ENCODE measurements around the gene PABPN1L.
"Not testable (repeated sequence)": the region's sequence is repeated elsewhere in the genome, so short reads cannot be mapped to it uniquely, and the experiment has no call there.

Gene PABPN1L

GRCh38 chr16:88825146-88825545, 41.3 kb downstream of the PABPN1L start:
- no peak for DNase-seq

GRCh38 chr16:88824256-88825077, 42.0 kb downstream of the PABPN1L start:
- no peak for DNase-seq

DNA sequence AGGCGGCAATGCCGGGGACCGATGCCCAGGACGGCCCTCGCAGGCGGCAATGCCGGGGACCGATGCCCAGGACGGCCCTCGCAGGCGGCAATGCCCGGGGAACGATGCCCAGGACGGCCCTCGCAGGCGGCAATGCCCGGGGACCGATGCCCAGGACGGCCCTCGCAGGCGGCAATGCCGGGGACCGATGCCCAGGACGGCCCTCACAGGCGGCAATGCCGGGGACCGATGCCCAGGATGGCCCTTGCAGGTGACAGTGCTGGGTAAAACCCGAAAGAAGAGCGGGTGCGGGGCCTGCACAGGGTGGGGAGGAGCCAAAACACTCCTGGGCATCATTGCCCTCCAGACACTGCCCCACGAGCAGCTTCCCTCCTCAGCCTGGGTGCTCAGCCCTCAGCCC, 42.8 kb downstream of the PABPN1L start:
- not testable (repeated sequence) for DNase-seq

- no peak for DNase-seq
Observed at GRCh38 chr16:88822281-88823040, 44.0 kb downstream of the PABPN1L start.

GRCh38 chr16:88821168-88821850, 45.2 kb downstream of the PABPN1L start:
- DNase-seq, result no peak

DNA sequence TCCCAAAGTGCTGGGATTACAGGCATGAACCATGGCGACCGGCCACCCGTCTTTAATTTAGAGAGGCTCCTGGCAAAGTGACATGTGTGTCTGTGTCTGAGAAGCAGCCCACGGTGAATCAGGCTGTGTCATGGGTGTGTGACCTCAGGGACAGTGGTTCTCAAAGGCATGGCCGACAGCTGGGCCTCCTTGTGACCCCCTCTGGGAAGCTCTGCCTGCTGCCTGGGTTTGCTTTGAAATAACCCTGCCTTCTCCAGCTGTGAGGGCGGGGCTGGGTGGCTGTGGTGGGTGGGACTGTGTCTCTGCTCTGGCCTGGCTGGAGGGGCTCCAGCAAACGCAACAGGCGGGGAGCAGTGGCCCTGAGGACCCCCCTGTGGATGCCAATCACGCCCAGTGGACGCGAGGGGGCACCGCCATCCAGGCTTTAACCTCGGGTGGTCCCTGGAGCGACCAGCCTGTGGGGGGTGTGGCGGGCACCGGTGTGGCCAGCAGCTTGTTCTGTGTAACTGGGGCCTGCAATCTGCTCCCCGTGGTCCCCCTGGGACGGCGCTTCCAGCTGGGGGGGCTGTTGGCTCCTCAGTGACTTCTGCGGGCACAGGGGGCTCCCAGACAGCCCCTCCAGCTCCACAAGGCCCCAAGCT, 46.0 kb downstream of the PABPN1L start:
- DNase-seq, result no peak

DNA sequence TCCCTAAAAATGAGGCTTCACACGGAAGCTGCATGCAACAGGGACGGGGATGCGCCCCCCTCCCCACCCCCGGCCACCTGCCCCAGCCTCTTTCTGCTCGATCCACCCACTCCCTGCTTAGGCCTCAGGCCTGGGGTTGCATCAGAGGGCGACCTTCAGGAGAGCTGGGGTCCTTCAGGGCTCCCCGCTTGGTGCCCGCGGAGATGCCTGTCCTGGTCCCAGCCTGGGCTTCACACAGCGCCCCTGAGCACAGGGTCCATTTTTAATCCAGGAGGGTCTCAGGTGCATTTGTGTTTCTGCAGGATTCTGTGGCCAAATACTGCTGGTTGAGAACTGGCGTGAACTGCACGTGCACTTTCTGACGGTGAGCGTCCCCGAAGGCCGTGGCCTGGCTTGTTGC, 47.3 kb downstream of the PABPN1L start:
- no peak for DNase-seq

GRCh38 chr16:88818575-88818874, 47.9 kb downstream of the PABPN1L start:
- no peak for DNase-seq

DNA sequence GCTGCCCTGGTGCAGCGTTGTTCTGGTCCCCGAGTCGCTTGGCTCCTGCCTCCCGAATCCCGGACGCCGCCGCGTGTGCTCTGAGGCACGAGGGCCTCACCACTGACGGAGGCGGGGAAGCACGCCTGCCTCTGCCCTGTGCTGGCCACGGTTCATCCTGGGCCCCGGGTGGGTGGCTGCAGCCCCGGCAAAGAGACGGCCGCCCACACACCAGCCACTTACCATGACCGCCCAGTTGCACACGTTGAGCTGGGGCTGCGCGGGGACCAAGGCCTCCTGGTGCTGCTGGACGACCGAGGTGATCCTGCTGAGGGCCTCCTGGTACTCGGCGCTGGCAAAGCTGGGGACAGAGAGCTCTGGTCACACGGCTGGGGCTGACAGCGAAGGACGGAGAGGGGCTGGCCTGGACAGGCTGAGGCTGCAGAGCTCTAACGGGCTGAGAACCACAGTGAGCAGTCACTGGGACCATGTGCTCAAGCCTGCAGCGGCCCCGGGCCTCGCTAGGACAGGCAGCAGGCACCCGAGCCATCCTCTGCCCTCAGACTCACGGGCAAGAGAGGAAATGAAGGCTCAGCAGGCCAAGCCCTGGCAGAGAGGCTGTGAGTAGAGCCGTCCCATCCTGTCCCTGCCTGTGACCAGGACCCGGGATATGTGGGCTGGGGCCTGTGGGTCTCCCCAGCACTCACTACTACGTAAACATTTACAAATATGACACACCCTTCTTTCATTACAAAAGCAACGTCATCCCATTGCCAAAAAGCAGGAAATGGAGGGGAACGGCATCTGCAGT, 48.5 kb downstream of the PABPN1L start:
- DNase-seq, result no peak

- DNase-seq, result no peak
Observed at GRCh38 chr16:88816736-88817535, 49.5 kb downstream of the PABPN1L start.

DNA sequence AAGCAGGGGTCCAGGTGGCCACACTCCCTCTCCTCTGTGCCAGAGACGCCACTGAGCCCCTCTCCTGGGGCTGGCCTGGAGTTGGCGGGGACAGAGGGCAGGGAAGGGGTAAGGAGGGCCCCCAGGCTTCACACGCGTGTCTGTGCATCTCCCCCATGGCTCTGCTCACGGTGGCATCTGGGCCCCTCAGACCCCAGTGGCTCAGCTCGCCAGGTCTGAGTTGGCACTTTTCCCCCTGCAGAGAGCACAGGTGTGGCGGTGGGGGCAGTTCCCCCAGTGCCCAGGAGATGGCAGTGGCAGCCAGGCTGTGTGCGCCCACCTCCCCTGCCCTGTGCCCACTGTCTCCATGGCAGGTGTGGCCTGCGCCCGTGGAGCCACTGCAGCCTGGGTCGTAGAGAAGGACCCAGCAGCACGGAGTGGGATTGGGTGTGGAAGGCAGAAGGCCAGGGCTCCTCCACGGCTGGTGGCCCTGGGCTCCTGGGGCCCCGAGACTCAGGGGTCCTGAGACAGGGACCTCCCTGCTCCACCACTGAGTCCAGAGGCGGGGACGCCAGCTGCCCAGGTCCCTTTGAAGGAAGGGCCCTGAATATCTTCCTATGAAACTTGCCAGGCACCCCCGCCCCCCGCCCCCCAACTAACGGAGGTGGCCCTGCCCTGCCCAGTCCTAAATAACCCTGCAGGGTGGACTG, 50.4 kb downstream of the PABPN1L start:
- DNase-seq, result peak; percentile 70 to 74

- DNase-seq, result no peak
Observed at GRCh38 chr16:88815227-88815626, 51.2 kb downstream of the PABPN1L start.

- no peak for DNase-seq
Observed at GRCh38 chr16:88814144-88814502, 52.3 kb downstream of the PABPN1L start.
